HG02588 (cell line): ENCODE data around the gene KLHDC8A.
A peak's percentile ranks its signal among the peaks of the same experiment; 100 is the strongest.

Source experiments
- ATAC-seq: cut with Tn5 transposase; IDR thresholded peaks from one replicate; pipeline ENCODE4 v1.9.1; 2021; ENCODE audit warnings: mild to moderate bottlenecking, moderate library complexity; ENCODE audit not compliant: unreplicated experiment

KLHDC8A gene

DNA sequence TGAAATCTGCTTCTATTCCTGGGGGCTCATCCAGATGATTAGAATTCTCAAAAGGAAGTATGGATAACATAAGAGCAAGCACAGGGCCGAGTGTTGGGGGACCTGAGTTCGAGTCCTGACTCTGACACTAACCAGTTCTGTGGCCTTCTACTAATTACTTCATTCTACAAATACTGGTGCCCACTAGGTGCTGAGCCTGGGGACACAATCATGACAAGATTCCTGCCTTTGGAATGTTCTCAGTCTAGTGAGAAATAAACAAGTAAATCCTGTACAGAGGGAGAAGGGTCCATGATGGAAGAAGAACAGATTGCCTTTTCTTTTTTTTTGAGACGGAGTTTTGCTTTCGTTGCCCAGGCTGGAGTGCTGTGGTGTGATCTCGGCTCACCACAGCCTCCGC lies 32.9 kb downstream of the KLHDC8A start:
- no peak for ATAC-seq

DNA sequence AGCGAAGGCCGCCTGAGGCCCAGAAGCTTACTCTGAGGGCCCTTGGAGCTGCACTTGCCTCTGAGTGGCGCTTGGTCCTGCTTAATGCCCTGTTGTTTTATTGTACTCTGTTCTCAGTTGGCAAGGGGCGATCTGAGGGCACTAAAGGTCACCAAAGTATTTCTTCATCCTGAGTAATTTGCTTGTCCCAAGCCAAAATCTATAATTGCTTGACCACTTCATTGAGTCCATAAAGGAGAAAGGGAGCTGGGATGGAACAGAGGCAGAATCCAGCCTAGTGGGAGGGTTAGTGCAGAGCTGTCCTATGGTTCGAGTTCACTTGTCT lies 34.8 kb downstream of the KLHDC8A start:
- no peak for ATAC-seq

DNA sequence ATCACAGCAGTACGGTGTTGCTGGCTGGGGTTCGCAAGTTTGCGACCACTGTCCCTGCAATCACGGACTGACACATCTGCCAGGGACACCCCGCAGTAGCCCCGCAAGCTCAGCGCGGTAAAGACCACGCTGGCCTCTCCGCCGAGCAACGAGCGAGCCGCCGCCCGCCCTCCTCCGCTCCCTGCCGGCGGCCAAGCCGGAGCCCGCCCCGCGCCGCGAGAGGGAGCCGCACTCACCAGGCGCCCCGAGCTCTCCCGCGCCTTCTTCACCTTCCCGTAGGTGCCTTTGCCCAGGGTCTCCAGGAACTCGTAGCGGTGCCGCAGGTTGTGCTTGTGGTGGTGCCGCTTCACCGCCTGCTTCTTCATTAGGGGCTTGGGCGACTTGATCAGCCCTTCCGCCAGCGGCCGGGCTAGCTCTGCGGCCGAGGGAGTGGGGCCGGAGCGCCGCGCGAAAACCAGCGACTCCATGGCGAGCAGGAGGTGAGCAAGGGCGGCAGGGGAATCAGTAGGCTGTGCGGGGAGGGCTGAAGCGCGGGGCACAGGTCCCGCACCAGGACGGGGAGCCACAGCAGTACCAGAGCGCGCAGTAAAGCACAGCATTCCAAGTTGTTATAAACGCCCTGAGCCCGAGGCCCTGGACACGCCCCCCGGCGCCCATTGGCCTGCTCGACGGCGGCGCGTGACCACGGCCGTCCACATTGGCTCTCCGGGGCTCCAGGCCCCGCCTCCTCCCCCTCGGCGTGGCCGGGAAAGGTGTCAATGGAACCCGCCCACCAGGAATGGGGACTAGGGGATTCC lies 35.4 kb downstream of the KLHDC8A start, which contains the start of gene NUAK2:
NUAK2 (minus strand) TSS at position 584 of the 797 bp plus-strand sequence; CDS start at position 467, 117 bp downstream.
- ATAC-seq, result peak; percentile 67

DNA sequence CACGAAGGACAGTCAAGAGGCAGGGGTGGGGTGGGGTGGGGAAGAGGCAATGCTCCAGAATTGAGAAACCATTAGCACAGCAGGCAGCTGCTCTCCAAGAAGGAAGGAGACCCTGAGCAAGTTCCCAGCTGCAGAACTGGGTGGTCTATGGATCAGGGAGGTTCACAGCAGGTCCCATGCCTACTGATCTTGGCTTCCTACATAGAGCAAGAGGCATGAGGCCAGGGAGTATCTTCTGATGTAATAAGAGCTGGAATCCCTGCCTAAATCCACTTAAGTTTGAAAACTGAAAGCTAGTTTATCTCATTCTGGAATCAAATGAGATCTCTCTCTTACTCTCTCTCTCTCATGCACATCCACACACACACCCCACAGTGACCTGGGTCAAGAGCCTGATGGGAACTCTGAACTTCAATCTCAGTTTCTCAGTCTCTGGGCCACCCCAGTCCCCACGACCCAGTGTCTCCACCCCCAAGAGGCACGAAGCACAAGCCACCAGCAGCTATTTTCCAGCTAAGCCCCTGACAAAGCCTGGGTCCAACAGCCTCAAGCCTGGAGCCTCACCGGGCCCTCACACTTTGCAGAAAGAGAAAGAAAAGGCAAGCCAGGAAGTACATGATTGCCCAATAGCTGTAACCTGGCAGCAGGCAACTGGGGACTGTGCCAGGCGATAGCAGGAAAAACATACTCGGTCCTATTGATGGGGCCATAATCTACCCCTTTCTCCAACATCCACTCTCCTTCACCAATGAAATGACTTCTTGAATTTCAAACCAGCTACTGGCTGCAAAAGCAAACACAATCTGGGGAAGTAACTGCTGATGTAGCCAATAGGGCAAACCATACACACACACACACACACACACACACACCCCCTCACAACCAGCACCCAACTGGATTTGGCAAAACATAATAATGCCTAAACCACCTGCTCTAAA lies 37.4 kb downstream of the KLHDC8A start:
- no peak for ATAC-seq

DNA sequence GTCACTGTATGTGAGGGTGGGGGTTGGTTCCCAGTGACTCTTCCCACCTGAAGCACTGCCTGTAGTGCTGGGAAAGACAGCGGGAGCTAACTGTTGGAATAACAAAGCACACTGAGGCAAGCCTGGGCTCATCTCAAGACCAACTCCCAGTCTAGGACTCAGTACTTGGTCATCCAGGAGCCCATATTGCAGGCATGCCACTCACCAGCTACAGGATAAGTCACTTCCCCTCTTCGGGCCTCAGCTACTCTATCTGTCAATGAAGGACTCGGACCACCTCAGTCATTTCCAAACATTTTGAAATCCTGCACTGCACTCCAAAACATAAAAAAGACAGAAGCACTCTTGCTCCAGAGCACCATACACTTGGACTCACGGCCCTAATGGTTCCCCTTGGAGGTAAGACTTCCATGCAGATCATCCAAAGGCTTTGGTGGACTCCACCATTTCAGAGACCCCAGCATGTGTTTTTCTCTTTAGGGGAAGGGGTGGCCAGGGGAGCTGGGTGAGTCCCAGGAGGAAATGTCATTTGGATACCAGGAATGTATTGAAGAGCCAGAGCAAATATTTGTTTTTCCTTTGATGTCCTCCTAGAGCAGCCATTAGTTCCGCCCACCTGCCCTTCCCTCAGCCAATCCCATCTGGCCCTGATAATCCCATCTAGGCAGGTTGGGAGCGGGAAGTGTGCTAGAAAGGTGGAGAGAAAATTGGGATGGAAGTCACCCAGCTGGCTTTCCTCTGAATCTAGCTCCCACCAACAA lies 38.3 kb downstream of the KLHDC8A start:
- ATAC-seq, result no peak

DNA sequence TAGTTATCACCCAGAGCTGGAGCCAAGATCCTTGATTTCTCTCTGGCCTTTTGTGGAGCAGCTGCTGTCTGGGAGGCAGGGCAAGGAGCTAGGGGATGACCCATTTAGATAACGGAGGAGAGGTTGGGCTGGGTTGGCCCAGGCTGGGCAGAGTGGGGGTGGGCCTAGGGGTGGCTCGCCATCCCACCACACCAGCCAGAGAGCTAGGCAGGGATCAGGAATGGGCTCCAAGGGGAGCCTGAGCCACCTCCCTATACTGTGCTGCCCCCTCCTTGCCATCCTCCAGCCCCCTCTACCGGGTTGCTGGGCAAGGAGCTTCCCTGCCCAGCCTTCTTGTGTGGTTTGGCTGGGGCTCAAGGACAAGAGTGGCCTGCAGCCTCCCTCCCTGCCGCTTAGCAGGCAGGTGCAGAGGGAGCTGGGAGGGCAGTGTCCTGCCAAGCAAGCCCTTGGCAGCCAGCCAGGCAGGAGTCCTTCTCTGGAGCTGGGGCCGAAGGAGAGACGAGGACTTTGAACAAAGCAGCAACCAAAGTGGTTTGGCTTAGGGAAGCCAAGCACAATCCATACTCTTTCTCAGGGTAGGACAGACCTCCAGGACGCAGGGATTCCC lies 39.3 kb downstream of the KLHDC8A start:
- no peak for ATAC-seq

DNA sequence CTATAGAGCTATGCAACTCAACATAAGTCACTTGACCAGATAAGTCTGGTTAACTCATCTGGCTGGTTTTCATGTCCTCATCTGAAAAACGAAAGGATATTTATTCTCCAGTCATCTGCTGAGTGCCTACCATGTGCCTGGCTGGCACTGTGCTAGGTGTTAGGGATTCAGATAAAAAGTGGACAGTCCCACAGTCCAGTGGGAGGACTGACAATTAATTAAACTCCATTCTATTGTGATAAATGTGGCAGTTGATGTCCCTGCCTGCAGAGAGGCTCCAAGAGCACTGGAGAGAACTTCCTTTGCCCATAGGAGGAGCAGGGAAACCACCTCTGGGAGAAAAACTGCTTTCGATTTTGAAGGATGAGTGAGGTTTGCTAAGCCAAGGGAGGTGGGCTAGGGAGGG lies 40.6 kb downstream of the KLHDC8A start:
- no peak for ATAC-seq

DNA sequence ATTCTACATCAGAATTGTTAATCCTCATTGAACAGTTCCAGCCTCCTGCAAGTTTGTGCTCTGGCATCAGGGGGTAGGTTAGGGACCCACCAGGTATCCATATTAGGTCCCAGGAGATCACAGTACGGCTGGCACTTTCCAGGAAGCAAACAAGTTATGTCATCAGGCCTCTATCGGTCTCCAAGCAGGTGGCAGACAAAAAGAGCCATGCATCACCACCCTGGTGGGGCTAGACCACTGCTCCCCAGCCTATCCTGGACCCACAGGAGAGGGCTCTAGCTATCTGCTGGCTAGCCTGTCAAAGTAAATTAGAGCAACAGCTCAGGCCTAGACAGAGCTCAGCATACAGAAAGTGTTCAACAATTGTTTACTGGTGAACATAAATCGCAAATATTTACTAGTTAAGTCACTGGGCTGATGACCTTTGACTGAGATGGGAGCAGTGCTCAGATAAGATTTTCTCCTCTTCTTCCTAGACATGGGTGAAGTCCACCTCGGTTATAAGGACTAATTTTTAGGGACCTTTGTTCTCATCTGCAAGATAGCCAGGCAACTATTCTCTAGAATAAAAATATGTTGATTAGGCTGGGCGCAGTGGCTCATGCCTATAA lies 41.6 kb downstream of the KLHDC8A start:
- no peak for ATAC-seq

DNA sequence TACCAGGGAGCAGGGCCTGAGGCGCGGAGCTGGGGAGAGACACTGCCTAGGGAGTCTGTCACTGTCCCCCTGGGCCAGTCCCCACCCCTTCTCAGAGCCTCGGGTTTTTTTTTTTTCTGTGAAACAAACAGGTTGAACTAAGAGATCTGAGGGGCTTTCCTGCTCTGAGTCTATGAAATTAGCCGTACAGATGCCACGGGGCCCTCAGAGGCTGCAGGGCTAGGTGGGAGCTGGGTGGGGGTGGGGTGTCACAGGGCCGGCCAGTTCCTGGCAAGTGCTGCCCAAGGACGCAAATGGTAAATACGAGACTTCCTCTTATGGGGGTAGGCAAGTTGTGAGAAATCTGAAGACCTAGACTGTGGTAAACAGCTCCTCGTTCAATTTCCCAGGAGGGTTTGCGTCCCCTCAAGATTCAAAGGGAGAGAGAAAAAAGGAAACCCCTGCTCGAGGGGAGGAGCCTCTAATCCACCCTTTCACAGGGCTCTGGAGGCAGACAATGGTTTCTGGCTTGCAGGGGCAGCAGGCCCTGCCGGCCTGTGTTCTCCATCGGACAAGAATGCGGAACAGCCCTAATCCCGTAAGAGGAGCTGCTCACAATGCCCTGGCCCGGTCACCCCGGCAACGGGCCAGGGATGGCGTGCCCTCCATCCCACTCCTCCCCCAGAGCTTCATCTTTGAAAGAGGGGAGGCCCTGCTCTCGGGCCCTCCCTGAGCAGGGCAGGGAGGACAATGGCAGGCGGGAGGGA lies 43.0 kb downstream of the KLHDC8A start:
- peak; percentile 64 for ATAC-seq

DNA sequence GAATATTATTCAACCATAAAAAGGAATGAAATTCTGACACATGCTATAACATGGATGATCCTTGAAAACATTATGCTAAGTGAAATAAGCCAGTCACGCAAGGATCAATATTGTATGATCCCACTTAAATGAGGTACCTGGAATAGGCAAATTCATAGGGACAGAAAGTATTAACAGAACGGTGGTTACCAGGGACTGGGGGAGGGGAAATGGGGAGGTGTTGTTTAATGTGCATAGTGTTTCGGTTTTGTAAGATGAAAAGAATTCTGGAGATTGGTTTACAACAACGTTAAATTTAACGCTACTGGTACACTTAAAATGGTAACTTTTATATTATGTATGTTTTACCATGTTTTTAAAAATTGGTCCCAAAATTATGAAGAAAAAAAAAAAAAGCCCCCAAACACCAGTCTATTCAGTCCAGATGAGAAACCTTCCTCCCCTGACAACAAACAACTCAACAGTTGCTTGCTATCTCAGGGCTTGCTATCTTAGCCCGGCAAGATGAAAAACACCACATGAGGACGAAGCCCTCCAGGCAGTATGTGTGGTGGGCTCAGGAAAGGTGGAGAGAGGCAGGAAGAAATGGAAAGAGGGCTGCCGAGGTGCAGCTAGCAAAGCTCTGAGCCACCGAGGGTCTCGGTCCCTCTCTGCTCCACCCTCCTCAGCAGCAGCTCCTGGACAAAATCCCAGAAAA lies 43.7 kb downstream of the KLHDC8A start:
- ATAC-seq, result no peak

DNA sequence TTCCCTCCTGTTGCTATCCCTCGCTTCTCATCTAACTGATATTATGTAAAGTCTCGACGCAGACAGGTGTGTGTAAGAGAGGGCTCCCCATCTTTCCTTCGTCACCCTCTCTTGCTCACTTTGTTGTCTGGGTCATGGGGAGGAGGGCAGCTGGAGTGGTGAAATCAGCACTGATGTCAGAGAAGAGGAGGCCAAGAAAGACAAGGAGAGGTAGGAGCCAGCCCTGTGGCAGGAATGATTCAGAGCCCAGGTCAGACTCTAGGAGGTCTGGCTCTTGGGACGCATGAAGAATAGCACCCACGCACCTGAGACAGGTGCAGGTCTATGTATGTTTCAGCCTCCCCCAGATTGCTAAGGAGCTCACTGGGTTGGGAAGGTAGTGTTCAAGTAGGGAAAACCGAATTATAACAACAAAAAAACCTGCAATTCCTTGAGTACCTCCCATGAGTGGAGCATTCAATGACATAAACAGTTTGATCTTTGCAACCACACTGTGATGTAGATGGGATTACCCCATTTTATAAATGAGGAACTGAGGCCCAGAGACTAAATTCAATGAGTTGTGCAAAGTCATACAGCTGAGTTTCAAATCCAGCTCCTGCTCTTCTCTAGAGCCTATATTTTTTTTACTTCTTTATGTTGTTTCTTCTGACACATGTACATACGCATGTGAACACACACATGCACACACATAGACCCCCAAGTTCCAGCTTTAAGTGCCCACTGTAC lies 45.6 kb downstream of the KLHDC8A start:
- ATAC-seq, result no peak

DNA sequence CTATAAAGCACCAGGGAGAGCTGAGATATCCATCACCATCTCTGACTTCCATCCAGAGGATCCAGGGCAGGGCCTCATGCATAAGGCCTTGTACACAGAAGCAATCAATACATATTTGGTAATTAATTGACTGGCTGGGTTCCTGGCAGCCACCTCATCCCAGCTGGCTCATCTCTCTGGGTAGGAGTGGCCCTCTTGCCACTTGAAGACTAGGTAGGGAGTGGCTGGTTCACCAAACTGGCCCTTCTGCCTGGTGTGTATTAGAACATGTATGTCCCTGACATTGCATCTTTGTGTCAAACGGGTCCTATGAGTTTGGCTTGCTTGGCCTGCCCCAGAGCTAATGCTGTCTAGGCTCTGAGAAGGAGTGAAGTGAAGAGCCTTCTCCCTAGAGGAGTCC lies 47.0 kb downstream of the KLHDC8A start:
- no peak for ATAC-seq

DNA sequence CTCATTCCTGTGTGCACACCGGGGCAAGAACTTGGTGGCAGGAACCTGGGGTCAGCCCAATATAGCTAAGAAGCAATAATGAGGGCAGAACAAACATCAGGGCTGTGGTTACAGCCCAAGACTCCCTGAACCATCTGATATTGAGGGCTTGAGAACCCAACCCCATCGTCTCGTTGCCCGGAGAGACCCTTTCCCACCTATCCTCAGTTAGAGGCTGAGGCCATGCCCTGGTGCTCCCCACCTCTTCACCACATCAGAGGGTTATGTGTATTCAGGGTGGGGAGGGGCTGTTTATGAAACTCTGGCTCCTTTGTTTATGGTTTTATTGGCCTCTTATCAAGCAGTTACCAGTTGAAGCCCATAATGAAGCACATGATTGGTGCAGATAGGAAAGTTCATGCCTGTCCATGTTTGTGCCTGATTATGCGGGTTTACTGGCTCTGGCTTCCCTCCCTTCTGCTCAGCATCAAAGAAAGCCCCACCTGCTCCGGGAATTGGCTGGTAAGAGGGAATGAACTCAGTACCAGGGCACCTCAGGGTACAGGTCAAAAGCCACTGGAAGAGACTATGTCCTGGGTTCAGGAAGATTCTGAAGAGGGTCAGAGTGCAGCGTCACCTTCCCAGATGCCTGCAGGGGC lies 49.7 kb downstream of the KLHDC8A start:
- no peak for ATAC-seq

DNA sequence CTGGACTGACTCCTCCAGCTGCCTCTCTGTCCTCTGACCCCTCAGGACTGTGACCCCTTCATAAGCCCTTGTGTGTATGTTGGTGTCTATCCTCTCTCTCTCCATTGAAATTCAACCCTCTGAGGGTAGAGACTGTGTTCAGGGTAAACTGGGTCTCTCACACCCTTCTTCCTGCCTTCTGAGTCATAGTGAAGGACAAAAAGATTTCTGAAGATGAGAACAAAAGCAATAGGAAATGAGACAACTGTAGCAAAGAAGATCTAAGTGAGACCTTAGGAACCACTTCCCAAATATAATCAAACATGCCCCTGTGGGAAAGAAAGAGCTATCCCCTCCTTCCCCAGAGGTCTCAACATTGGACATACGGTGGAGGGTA lies 52.0 kb downstream of the KLHDC8A start:
- ATAC-seq, result no peak

DNA sequence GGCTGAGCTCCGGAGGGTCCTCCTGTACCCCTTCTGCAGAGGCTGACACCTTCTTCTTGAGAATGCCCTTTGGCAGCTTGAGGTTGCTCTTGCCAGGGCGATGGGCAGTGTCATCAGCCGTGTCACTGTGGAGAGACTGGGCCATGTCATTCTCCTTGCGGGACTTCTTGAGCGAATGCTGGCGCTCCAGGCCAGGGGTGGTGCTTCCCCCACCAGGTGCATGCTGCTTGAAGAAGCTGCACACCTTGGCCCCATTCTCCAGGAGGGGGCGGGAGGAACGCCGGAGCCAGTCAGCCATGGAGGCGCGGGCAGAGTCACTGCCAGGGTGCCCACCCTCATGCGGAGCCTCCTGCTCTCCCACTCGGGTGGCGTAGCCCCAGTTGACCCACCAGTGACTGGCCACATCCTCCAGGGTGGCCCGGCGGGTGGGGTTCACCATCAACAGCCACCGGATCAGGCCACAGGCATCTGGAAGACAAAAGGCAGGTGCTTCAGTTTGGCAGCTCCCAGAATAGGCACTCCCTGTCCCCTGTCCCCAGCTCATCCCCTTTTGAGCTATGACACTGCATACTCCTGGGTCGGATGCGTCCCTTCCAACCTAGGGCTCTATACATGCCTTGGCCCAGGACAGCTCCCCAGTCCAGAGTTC lies 52.6 kb downstream of the KLHDC8A start:
- no peak for ATAC-seq

DNA sequence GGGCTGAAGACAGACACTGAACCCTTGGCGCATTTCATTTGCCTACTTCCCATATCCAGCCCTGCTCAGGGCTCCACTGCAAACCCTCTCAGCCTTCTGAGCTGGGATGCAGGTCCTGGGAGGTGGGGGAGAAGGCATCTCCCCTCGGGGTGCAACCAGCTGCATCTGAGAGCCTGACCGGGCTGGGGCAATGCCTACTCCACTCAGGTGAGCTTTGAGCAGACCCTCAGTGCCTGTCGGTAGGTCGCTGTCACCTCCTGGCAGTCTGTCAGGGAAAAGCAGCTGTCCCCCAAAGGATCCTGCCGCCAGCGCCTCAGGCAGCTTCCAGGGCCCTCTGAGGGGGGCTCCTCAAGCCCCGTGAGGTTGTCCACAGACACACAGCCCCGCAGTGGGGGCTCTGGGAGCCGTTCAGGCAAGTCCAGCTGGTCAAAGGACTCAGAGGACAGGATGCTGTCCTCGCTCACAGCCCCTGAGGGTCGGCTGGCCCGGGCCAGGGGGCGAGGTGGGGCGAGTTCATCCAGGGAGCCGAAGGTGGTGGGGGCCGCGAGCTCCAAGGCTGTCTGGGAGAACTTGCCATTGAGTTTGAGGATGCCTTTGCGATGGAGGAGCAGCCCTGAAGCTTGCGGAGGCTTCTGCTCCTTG lies 53.4 kb downstream of the KLHDC8A start:
- no peak for ATAC-seq
